NCI-H2171 treated with DMSO at 0.1 percent for 48 hours (cell line): ENCODE results near the gene GPBAR1.

Experiments used
- DNase-seq: peaks from one replicate; lab custom pipeline; 2025; lab: John Stamatoyannopoulos, UW

GPBAR1 gene, protein sequence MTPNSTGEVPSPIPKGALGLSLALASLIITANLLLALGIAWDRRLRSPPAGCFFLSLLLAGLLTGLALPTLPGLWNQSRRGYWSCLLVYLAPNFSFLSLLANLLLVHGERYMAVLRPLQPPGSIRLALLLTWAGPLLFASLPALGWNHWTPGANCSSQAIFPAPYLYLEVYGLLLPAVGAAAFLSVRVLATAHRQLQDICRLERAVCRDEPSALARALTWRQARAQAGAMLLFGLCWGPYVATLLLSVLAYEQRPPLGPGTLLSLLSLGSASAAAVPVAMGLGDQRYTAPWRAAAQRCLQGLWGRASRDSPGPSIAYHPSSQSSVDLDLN

DNA sequence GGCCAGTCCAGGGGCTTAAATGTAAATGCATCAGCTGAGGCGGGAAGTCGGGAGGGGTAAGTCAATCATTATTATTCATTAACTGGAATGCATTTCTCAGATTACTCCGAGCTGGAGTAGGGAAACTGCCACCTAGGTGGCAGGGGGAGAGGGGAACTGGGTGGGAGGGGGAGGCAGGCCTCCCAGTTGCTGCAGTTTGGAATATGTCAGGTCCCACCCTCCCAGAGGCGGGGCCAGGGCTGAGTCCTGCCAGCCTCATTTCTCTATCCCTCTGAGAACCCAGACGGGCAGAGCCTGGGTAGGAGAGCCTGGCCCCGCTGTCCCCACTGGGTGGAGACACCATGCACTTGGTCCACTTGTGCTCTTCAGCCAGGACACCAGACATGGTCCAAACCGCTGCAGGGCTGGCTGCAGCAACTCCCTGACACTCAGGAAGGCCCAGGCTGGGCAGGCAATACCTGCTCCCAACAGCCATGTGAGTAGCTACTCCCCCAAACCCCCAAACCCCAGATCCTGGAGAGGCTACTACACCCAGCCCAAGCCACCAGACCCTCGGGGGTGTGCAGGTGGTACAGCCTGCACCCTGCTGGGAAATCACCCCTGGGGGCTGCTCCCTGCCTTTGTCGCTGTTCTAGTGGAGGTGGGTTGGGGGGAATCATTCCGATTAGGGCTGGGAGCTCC is at the start of gene GPBAR1:
Gene GPBAR1 (plus strand): TSS at position 274 of the 681 bp plus-strand sequence. CDS start 1,710 bp downstream, outside the sequence.
- no peak for DNase-seq

DNA sequence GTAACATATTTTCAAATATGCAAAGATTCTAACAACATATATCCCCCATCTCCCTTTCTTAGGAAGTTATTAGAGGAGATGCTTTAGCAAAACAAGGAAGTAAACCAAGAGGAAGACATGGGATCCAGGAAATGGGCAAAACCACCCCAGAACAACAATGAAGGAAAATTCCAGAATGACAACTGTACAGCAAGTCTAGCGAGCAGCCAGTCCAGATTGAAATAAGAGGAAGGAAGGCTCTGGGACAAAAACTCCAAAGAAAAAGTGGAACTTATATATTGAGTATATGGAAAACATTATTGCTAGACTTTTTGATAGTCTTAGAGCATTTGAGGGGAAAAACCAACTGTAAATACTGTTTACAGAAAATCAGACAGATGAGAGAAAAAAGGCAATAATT is 46.7 kb upstream of the GPBAR1 start:
- no peak for DNase-seq

DNA sequence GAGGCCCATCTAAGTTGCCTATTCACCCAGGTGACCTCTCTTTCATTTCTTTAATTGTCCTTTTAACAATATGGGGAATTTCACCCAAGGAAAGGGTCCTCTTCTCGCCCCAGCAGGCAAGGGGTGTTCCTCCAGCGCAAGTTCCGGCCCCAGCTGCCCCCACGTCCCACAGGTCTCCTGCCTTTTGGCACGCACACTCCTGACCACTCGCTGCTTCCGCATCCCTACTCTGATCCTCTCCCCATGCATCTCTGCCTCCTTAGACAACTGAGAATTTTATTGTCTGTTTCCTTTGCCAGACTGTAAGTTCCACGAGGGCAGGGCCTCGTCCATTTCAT is 44.5 kb upstream of the GPBAR1 start:
- no peak for DNase-seq

DNA sequence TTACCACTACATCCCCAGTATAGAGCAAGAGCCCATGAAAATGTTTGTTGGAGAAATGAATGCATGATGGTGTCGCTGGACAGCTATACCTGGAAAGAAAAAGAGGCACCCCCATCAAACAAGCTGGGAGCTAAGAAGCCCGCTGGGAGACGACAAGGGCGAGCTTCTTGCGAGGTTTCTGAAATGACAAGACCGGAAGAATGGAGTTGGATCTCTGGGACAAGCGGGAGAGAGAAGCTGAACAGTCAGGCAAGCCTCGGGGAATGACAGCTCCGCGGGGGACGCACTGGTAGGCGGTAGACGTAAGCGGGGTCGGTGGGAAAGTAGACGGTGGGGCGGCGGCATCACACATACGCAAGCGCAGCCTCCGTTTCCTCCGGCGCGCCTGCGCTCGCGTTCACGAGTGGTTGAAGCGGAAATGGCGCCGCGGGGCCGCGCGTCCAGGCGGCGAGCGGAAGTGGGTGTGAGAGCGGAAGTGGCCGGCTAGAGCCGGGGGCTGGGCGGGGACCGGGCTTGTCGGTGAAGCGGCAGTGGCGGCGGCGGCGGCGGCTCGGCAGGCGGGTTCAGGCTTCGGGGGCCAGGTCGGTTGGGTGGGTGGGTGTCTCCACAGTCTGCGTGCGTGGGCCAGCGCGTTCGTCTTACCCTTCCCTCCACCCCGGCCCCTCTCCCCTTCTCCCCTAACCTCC is 44.0 kb upstream of the GPBAR1 start, which contains the start of gene ARPC2:
Gene ARPC2 (plus strand): TSS at position 516 of the 686 bp plus-strand sequence. CDS start 282 bp downstream, outside the sequence.
- DNase-seq = peak; percentile 92

DNA sequence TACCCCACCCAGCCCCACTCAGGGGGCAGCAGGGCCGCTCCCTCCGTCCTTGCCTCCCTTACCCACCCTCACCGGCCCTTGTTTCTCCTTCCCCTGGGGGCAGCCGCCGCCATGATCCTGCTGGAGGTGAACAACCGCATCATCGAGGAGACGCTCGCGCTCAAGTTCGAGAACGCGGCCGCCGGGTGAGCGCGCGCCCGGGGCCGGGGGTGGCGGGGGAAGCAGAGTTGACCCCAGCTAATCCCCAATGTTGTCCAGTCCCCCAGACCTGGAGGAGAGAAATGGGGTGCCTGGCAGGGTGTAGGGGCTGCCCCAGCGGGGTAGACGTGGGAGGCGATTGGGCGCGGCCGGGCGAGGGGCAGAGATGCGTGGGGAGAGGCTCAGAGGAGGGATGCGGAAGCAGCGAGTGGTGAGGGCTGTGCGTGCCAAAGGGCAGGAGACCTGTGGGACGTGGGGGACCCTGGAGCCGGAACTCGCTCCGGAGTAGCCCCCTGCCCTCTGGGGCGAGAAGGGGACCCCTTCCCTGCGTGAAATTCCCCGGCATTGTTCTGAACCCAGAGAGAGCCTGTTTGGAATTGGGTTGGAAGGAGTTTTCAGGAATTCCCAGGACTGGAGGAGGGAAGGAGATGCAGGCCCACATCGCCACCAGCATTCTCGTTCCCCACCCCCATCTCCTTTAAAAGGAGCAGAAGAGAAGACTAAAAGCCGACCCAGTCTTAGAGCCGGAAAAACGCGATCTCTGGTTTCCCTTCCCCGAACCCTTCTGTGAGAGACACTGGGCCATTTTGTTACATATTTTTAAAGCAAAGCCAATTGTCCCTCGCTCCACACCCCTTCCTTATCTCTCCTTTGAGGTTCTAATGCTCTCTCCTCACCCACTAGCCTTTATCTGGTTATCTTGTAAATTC is 43.2 kb upstream of the GPBAR1 start:
- peak; percentile 34 for DNase-seq

DNA sequence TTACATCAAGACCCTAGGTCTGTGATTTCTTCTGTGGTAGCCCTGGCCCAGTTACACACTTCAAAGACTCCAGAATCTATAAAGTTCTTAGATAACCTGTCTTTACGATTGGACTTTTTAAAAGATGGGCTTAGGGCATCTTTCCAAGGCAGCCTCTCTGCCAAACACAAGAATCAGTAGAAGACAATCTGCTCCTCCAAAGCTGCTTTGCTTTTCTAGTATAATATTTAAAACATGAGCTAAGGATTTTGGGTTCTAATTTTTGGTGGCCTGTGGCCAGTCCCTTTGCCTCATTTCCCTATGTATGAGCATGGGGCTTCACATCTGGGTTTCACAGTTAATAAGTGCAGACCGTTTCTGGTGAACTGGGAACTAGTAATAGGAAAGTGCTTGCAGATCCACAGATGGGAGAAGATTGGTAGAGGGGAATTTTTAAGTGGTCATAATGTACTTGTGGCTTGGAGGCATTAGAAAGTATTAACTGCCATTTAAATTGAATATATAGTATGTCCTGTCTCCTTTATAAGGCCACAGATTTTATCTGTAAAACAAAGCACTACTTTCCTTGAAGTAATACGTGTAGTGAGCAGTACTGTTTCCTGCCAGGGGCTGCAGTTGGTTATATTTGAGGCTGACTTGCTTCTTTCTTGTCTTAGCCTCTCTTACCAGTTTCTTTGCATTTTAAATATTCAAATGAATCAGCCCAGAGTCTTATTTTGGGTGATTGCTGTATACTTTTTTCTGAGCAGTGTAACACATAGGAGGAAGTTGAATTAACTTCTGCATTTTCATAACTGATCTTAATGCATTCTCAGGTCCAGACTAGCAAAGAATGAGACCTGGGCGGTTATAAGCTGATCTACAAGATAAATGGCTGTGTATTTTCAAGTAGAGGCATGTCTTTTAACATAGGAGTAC is 42.3 kb upstream of the GPBAR1 start:
- DNase-seq = no peak

DNA sequence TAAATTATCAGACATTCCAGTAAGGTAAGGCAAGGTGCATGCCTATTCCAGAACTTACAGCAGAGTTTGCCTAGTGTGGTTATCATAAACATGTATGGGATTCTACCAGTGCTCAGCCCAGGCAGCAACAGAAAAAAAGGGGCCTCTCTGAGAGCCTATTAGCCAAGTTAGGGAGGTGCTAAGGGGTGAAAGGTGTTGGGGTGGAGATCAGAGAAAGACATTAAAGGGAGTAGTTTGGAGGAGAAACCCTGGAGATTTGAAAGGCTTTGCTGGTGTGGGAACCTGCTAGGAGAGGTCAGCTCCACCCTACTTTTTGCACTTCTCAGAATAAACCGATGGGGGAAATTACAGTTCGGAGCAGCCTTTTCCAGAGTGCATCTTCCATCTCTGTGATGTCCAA is 40.9 kb upstream of the GPBAR1 start:
- no peak for DNase-seq

DNA sequence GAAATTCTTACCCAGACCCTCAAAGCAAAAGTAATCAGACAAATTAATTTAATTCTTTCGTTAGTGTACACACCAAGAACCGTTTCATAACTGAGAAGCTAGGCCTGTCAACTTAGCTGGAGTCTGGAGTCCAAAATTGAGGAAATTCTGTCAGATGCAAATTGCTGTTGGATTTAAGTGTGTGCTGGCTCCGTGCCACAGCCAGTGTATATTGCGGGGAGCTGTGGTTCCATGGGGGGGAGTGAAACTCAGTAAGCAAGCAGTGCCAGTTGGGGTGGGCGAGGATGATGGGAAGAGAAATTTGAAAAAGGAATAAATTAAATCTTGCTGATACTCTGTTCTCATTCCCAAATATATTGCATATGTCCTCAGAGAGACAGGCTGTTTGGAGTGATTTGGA is 39.8 kb upstream of the GPBAR1 start:
- DNase-seq = no peak

DNA sequence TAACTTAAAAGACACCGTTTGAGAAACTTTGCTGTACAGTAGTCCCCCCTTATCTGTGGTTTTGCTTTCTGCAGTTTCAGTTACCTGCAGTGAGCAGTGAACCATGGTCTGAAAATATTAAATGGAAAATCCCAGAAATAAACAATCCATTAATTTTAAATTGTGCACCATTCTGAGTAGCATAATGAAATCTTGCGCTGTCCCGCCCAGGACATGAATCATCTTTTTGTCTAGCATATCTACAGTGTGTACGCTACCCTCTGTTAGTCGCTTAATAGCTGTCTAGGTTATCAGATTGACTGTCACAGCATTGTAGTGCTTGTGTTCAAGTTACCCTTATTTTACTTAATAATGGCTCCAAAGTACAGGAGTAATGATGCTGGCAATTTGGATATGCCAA is 37.8 kb upstream of the GPBAR1 start:
- no peak for DNase-seq

DNA sequence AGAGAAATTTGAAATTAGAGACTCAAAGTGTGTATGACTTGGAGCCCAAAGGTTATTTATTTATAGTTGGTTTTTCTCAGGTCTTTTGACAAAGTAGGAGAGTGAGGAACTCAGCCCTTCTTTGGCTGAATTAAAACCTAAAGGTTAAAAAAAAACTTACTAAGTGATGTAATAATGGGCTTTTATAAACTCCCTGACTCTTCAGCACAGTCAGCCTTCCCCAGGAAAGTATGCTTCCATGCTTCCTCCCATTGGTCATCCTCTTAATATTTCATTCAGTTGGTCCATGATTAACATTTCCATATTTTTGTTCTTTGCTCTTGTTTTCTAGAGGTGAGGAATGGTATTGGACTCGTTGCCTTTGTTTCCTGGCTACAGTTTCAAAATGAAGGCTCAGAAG is 36.6 kb upstream of the GPBAR1 start:
- DNase-seq = no peak

DNA sequence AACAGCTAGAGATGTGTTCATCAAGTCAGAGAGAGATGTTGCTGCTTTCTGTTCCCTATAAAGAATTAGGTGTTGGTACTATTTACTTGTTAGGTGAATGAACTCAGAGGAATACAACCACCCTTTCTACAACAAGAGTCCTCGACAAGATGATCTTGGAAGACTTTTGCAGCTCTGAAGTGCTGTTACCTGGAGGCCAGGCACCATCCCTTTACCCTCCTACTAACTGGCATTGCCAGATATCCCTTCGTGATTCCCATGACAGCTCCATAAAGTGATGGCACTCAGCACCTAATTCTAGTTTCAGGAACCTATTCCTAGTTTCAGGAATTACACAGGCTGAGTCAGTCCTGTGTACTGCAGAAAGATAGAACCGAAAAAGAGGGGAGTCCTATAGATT is 33.9 kb upstream of the GPBAR1 start:
- DNase-seq = no peak

DNA sequence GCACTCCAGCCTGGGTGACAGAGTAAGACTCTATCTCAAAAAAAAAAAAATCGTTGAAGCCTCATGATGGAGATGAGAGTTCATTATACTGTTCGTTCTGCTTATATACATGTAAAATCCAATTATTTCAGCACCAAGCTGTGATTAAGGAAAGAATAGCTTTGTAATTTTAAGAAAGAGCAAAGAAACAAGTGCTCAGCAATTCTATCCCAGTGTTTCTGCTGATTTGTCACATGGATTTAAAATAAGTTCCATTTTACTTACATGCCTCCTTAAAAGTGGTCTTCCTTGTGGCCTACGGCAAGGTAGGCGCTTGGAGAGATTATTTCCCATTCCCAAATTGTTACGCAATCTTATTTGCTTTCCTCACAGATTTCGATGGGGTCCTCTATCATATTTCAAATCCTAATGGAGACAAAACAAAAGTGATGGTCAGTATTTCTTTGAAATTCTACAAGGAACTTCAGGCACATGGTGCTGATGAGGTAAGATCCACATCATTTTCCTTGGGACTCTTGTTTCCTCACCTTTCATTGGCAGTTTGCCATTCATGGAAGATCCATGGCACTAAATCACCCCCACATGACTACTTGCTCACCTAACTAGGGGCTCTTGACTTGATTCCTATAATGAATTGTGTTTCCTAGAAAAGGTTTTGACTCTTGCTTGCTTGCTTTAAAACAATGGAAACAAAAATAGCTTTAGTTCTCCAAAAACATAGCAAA is 32.3 kb upstream of the GPBAR1 start:
- no peak for DNase-seq

DNA sequence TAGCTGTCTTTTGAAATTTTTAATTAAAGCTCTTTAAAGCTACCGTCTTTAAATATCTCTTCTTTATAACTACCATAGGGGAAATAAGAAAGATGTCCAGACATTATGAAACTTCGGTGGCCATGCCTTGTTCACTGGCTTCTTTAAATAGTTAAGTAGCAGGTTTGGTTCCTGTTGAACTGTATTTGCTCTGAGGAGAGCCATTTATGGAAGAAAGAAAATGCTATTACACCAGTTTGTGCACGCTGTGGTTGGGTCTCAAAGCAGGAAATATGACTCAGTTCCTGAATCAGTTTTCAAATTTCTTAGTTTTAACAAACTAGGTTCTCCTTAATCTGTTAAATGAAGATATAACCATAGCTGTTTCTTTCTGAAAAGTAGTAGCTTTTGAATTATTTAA is 31.6 kb upstream of the GPBAR1 start:
- no peak for DNase-seq

DNA sequence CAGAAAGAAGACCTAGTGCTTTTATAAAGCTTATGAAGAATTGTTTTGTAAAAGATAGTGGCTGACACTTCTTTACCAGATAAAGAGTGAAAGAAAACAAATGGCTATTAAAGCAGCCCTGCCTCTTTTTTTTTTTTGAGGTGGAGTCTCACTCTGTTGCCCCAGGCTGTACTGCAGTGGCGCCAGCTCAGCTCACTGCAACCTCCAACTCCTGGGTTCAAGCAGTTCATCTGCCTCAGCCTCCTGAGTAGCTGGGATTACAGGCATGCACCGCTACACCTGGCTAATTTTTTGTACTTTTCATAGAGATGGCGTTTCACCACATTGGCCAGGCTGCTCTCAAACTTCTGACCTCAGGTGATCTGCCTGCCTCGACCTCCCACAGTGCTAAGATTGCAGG is 31.0 kb upstream of the GPBAR1 start:
- no peak for DNase-seq

DNA sequence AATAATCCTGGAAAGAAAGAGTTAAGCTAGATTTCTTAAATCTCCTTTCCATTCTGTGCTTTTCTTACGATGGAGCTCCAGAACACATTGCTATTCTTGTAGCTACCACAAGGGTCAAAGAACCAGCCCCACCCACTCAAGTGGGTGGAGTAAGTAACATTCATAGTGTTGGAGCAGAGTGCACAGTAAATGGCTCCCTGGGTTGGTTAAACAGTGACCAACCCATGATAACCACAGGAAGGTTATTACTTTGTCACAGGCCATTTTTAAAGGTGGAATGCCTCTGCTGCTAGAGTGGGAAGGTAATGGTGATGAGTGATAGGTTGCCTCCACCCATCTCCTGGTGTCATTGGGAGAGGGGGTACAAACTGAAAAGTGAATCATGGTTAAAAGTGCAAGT is 29.9 kb upstream of the GPBAR1 start:
- no peak for DNase-seq

DNA sequence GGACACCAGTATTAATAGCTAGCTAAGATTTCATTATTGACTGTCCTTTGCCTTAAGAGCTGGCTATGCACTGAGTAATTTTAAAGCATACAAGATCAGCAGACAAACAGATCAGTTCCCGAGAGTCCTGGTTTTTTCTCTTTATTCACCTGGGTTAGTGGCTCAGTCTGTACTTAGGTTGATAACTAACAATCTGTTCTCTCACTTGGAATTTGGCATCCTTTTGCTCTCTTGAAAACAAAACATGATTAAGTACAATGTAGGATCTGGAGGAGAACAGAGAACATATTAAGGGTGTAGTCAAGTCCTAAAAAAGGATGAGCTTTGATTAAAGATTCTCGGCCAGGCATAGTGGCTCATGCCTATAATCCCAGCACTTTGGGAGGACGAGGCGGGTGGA is 27.3 kb upstream of the GPBAR1 start:
- DNase-seq = no peak

DNA sequence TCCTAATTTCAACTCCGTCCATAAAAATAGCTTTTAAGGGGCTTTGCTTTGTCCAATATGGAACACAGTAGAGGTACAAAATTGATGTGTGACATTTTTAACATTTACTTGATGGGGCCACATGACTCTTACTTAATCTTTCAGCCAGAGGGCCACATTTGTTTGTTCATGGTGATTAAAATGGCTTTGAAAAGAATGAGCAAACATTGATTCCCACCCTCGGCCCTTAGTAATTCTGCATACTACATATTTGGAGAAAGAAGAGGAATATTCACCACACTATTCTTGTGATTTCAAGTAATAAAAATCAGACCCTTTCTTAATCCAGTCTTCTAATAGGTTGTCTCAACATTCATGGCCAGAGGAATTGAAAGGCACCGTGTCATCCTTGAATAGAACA is 26.3 kb upstream of the GPBAR1 start:
- no peak for DNase-seq

DNA sequence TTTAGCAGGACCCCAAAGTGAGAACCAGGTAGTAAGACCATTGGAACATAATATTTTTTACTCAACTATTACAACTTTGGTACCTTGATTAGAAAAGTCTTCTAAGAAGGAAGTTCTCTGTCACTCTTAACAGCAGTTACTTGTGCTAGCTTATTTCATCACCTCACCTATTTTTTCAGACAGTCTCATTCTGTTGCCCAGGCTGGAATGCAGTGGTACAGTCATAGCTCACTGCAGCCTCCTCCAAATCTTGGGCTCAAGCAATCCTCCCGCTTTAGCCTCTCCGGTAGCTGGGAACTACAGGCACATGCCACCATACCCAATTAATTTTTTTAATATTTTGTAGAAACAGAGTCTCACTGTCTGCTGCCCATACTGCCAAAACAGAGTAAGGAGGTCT is 25.8 kb upstream of the GPBAR1 start:
- DNase-seq = no peak

DNA sequence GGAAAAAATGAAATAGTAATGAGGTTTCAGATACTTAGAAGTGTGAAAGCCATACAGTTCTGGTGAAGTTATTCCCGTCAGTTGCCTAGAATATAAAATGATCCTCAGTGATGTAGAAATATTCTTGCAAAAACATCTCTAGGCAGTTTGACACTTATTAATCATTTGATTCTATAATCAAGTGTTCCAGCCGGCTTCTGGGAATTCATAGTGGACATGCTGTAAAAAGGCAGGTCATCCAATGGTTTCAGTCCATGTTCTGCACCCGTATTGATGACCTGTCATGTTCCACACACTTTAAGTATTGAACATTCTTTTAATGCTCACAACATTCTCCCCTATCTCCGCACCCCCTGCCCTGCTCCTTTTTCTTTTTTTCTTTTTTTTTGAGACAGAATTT is 24.0 kb upstream of the GPBAR1 start:
- no peak for DNase-seq

DNA sequence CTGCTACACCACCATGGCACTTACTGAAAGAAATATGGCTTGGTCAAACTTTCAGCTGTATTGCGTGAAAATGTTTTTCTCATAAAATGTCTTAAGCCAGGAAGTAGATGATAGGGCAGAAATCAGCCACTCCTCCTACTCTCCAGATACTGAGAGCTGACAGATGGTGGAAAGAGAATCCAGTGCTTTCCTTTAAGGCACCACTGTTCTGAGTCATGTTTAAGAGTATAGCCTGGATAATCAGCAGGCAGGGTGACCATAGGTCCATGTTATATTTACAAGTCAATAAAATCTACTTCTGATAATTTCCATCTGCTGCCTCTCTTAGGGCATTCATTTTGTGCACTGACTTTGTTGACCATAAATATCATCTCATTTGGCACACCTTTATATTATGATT is 21.9 kb upstream of the GPBAR1 start:
- DNase-seq = no peak
